Activated CD4-positive, alpha-beta T cell treated with anti-CD3 and anti-CD28 coated beads for 48 hours (primary cell): Measurements from ENCODE around the gene VN1R4.
"Not testable (repeated sequence)": the region's sequence is repeated elsewhere in the genome, so short reads cannot be mapped to it uniquely, and the experiment has no call there.

Experiments
- DNase-seq: peaks from one replicate; pipeline ENCODE4 v3.0.0-alpha.2; 2020

Gene VN1R4, protein sequence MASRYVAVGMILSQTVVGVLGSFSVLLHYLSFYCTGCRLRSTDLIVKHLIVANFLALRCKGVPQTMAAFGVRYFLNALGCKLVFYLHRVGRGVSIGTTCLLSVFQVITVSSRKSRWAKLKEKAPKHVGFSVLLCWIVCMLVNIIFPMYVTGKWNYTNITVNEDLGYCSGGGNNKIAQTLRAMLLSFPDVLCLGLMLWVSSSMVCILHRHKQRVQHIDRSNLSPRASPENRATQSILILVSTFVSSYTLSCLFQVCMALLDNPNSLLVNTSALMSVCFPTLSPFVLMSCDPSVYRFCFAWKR

DNA sequence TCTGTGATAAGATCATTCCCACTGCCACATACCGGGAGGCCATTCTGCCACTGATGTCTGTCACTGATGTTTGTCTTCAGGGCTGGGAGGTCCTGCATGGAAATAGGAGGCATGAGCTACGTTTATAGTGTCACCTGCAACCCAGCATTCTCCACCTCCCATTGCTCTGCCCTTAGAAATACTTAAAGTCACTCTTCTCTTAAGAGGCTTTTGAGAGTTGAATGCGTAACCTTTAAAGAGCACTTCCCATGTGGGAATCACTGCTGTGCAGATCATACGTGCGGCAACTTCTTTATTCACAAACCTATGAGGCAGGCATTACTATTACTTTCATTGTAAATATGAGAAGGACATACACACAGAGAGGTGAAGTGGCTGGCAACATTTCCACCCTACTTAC, at the start of gene VN1R4:
Gene VN1R4, minus strand, starts transcription at position 101 of the 400 bp plus-strand sequence. Its CDS starts 58 bp downstream, at position 43.
- not testable (repeated sequence) for DNase-seq

DNA sequence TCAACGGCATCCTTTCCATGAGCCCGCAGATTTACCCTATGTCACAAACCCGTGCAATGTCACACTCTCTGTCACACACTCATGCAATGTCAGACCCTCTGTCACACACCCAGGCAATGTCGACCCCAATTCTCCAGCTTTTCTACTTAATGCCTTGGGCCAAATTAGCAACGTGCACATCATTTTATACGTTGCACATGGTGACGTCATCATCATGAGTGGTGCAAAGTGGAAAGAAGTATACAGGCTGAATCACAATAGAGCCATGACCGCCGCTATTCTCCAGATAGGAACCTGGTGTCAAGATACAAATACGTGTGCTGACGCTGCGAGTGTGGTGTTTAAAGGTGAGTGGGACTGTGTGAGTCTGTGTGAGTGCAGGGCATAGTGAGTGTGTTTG, 44.4 kb upstream of the VN1R4 start:
- DNase-seq: no peak

DNA sequence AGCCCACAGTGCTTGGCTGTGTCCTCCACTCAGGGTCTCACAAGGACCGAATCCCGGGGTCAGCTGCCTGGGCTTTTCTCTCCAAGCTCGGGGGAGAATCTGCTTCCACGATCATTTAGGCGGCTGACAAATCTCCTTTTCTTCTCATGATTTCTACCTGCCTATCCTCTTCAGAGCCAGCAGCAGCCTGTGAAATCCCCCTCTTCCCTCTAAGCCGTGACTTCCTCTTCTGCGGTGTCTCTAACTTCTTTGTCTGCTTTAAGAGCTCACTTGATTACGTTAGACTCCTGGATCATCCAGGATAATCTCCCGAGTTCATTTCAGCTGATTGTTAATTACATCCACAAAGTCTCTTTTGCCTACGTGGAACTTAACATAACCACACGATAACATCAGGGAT, 43.5 kb upstream of the VN1R4 start:
- no peak for DNase-seq

DNA sequence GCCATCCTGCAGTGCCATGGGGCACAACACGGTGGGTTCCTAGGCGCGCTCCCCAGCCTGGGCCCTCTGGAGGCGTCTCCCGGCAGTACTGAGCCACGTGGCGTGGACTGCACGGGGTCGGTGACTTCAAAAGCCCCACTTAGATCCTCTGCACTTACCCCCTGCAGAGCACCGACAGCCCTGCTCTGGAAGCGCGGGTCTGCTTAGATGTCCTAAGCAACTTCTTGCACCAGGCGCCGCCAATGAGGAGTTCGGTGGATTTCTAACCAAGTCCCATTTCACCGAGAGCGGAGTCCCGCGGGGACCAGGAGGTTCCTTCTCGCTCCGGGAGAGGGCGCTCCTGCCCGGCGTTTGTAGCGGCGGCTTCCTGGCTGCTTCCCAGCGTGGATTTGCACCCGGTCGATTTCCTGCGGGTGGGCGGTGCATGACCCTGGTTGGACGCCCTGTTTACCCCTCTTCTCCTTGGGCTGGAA, 40.9 kb upstream of the VN1R4 start:
- DNase-seq: peak; percentile 22

DNA sequence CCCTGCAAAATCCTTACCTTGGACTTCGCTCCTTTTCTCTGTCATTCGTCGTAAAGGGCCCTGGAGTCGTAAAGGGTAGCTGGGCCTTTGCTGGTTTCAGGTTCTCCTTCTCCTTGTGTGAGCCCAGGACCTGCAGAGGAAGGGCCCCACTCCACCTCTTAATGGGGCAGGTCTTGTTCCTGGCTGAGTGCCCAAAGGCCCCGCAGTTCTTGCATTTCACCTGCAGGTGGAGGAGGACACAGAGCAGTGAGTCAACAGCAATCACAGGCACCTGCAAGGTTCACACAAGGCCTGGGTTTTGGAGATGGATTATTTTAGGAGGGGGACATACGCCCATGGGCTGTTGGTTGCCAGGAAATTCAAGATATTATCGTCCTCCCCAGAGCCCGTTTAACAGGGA, 33.8 kb upstream of the VN1R4 start:
- DNase-seq: not testable (repeated sequence)

DNA sequence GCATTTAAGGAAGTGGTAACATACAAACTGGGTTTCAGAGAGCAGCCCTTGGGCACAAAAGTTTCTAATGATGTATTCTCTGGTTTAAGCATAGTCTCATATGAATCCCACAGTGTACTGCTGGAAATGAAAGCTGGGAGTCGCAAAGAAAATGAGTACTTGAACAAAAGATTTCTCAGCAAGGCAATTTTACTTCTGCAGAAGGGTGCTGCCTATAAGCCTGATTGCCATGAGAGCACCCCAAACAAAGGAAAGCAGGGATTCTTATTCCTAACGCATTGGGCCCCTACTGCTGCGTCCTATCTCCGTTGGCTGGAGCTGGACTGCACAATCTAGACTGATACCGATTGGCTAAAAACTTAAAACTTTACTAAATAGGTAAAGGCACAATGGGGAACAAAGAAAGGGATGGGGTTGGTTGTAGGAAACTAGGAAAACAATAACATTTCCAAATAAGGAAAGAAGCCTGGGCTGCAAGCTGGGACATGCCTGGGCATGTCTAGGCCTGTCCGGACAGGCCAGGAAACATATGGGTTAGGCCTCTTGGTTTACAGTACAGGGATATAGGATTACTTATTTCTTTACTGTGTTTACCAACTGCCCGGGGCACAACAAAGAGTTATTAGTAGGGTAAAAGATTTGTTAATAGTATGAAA, 27.4 kb upstream of the VN1R4 start:
- DNase-seq: no peak

DNA sequence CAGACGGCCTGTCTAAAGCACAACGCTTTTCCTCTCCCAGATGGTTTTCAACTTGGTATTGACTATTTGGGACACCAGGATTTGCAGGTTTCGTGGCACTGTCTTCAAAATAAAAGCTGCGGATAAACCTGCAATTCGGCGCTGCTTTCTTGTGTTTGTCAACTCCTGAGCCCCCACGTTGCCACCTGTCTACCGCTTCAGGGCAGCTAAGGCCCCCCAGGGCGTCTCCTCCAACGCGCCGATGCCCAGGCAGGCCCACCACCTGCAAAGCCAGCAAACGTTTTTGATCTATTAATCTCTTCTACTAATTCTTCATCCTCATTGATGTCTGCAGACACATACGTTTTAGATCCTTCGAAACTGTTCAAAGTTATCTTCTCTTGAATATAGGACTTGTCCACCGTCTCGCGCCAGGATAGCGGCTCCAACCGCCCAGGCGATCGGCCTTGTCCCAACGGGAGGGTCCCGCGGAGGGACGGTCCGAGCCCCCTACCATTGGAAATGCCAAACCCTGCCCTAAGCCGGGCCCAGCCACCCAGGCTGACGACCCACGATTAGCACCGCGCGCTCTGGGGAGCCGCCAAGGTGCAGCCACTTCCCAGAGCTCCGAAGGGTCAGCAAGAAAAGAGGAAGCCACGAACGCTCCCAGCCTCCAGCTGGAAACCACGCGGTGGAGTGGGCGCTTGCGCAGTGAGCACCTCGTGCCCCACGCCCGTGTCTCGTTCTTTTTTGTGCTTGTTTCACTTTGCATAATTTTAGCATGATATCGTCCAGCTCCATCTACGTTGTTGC, 23.4 kb upstream of the VN1R4 start:
- DNase-seq: no peak

DNA sequence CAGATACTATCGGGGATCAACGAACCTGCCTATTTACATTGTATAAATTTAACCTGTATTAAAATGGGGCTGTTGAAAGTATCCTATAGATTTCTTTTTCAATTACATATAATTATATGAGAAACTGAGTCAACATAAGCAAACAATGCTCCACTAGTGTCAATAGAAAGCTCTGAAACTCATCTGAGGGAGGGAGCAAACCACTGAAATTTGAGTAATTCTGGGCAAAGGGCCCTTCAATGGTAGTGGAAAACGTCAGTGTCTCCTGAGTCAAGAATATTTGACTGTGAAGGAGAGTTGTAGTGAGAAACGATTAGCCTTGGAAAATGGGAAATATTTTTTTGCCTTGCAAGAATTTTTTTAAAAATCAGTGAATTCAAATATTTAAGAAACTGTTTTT, 17.6 kb upstream of the VN1R4 start:
- DNase-seq: no peak

DNA sequence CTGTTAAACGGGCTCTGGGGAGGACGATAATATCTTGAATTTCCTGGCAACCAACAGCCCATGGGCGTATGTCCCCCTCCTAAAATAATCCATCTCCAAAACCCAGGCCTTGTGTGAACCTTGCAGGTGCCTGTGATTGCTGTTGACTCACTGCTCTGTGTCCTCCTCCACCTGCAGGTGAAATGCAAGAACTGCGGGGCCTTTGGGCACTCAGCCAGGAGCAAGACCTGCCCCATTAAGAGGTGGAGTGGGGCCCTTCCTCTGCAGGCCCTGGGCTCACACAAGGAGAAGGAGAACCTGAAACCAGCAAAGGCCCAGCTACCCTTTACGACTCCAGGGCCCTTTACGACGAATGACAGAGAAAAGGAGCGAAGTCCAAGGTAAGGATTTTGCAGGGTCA, 14.4 kb upstream of the VN1R4 start:
- DNase-seq: peak; percentile 22

DNA sequence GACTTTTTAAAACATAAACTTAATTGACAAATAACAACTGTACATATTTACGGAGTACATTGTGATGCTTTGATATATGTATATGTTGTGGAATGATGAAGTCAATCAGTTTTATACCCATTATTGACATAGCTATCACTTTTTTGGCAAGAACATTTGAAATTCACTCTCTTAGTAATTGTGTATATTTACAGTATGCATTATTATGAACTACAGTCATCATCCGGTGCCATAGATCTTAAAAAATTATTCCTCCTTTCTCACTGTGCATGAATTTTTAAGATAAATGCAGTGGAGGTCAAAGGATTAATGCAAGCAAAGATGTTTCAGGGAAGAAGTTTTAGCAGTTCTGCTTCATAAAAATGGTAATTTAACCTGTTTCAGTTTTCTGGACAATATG, 8.0 kb upstream of the VN1R4 start:
- no peak for DNase-seq

DNA sequence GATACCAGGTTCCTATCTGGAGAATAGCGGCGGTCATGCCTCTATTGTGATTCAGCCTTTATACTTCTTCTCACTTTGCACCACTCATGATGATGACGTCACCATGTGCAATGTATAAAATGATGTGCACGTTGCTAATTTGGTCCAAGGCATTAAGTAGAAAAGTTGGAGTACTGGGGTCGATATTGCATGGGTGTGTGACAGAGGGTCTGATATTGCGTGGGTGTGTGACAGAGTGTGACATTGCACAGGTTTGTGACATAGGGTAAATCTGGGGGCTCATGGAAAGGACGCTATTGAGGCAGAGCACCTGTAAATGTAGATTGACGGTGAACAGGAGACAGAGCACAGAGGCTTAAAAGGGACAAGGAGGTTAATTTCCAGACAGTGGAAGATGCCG, 4.5 kb upstream of the VN1R4 start:
- DNase-seq: no peak

DNA sequence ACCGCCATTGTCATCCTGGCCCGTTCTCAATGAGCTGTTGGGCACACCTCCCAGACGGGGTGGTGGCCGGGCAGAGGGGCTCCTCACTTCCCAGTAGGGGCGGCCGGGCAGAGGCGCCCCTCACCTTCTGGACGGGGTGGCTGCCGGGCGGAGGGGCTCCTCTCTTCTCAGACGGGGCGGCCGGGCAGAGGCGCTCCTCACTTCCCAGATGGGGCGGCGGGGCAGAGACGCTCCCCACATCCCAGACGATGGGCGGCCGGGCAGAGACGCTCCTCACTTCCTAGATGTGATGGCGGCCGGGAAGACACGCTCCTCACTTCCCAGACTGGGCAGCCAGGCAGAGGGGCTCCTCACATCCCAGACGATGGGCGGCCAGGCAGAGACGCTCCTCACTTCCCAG, 2.3 kb upstream of the VN1R4 start:
- not testable (repeated sequence) for DNase-seq

DNA sequence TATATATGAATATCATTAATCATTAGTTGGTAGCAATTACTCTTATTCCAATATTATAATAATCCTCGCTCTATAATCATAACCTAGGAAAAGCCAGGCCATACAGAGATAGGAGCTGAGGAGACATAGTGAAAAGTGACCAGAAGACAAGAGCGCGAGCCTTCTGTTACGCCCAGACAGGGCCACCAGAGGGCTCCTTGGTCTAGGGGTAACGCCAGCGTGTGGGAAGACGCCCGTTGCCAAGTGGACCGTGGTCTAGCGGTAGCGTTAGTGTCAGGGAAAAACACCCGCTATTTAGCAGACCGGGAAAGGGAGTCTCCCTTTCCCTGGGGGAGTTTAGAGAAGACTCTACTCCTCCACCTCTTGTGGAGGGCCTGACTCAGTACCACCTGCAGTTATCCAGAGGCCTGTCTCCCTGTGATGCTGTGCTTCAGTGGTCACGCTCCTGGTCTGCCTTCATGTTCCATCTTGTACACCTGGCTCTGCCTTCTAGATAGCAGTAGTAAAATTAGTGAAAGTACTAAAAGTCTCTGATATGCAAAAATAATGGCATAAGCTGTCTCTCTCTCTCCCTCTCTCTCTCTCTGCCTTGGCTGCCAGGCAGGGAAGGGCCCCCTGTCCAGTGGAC, 9.7 kb downstream of the VN1R4 start, which contains the start of gene VN1R2:
Gene VN1R2, plus strand, starts transcription at position 578 of the 628 bp plus-strand sequence. CDS start 84 bp downstream, outside the sequence.
- not testable (repeated sequence) for DNase-seq

DNA sequence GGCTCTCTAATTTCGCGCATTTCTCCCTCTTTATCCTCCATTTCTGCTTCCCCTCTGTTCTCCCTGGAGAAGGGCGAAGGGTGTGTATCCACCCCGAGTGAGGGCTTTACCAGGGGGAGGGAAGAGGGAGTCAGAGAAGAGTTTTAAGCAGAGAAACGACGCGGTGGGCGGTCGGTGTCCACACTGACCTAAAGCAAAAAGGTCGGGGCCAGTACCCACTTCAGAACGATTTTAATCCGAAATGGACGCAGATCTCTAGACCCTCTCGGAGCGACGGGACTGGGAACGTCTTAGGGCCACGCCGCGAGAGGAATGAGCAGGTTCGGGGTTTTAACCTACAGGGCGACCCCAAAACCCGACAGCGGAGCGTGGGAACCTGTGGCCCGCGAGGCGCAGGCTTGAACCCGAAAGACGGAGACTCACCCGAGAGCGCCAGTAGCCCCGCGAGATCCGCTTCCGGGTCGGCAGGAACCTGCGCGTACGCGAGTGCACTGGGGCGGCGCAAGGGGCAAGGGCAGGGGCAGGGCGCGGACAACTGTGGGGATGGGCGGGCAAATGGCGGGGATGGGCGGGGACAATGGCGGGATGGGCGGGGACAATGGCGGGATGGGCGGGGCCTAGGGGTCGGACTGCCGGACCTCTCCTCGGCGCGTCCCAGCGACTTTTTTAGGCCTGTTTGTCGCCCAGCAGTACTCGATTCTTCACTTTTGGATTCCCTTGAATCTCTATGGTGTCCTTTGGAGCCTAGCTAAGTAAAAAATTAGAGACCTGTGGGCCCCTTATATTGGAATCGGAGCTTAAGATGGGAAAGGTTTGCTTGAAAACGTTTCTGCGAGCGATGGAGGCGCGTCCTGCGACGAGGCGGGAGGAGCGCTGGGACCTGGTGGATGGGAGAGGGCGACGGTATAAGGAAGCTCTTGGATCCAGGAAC, 12.8 kb downstream of the VN1R4 start, which contains the start of gene ZNF677:
Gene ZNF677, minus strand, starts transcription at position 463 of the 931 bp plus-strand sequence. CDS start 3,323 bp downstream, outside the sequence.
- peak; percentile 88 for DNase-seq

DNA sequence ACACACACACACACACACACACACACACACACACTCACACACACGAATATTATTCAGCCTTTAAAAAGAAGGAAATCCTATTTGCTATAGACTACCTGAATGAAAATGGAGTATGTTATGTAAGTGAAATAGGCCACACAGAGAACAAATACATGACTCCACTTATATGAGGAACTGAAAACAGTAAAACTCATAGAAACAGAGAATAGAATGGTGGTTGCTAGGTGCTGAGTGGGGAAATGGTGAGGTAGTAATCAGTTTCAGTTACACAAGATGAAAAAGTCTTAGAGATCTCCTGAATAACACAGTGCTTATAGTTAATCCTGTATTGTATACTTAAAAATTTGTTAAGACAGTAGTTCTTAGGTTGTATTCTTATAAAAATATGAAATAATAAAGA, 21.0 kb downstream of the VN1R4 start:
- DNase-seq: no peak

DNA sequence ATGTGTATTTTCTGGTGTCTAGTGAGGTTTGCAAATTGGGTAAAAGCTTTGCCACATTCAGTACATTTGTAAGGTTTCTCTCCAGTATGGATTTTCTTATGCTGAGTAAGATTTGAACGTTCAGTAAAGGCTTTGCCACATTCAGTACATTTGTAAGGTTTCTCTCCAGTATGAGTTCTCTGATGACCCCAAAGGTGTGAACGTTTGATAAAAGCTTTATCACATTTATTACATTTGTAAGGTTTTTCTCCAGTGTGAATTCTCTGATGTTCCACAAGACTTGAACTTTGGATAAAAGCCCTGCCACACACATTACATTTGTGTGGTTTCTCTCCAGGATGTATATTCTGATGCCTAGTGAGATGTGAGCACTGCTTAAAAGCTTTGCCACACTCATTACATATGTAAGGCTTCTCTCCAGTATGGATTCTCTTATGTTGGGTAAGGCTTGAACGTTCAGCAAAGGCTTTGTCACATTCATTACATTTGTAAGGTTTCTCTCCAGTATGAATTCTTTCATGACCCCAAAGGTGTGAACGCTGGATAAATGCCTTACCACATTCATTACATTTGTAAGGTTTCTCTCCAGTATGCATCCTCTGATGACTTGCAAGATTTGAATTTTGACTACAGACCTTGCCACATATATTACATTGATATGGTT, 30.3 kb downstream of the VN1R4 start:
- DNase-seq: no peak

DNA sequence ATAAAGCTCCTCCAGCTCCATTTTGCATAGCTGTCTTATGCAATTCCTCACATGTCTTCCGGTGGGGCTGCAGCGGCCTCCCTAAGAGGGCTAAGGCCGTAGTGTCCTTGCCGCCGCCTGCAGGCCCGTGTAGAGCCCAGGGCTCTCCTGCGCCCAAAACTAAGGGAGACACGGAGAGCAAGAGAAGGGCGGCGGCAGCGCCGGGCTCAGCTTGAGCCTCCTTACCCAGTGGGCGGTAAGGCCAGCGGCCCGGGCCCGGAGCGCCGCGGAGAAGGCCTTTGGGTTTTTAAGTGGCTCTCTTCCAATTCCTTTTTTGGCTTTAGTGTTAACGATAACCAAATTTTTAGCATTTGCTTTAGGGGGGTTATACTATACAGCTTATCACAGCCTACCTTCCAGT, 42.9 kb downstream of the VN1R4 start:
- DNase-seq: no peak

DNA sequence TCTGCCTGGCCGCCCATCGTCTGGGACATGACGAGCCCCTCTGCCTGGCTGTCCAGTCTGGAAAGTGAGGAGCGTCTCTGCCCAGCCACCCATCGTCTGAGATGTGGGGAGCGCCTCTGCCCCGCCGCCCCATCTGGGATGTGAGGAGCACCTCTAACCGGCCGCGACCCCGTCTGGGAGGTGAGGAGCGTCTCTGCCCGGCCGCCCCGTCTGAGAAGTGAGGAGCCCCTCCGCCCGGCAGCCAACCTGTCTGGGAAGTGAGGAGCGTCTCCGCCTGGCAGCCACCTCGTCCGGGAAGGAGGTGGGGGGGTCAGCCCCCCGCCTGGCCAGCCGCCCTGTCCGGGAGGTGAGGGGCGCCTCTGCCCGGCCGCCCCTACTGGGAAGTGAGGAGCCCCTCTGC, 44.8 kb downstream of the VN1R4 start:
- DNase-seq: not testable (repeated sequence)
